Caco-2 (cell line): Measurements from ENCODE around the gene CNTN5. TPM values are rescaled to one million over a fixed set of nuclear protein-coding genes. Genes with fewer than 3 reads are reported as not detected.

Source experiments
- BruUV-seq: library from RNA; stranded (reverse); fragments of 400-500 nt; replicated peaks from 2 replicates; lab custom pipeline; 2021; lab: Mats Ljungman, UMichigan
- CTCF ChIA-PET: fragments of 300-600 bp; sonication (Branson Sonifier 250); formaldehyde crosslinking; loops from one replicate; lab custom pipeline; 2022; ENCODE audit warnings: antibody characterized with exemption; lab: Charles Lee
- POLR2A ChIA-PET: fragments of 300-600 bp; sonication (Branson Sonifier 250); formaldehyde crosslinking; loops from one replicate; lab custom pipeline; 2022; ENCODE audit warnings: antibody characterized with exemption; lab: Charles Lee
- DNase-seq, 2 experiments: peaks; one replicate each; pipeline versions ENCODE4 v3.0.0 to v3.0.0-alpha.2; 2020 to 2022
- H3K27me3 ChIP-seq: replicated peaks from 2 replicates; pipeline ENCODE4 v1.6.0; 2011; ENCODE audit warnings: low read length; ENCODE audit not compliant: control insufficient read depth, insufficient read depth
- H3K36me3 ChIP-seq: 2 replicates; pipeline ENCODE4 v1.5.1; 2011; ENCODE audit warnings: low read length; ENCODE audit not compliant: control insufficient read depth, insufficient read depth
- H3K4me1 ChIP-seq: fragments of 250-450 bp; sonication (Bioruptor Pico); 2 replicates; pipeline ENCODE4 v1.5.1; 2020; ENCODE audit warnings: mild to moderate bottlenecking
- H3K4me3 ChIP-seq: 2 replicates; pipeline ENCODE4 v1.5.1; 2011; ENCODE audit warnings: low read depth, mild to moderate bottlenecking, control low read depth, low read length
- H3K9me3 ChIP-seq: fragments of 250-450 bp; sonication (Bioruptor Pico); 2 replicates; pipeline ENCODE4 v1.5.1; 2020; ENCODE audit warnings: mild to moderate bottlenecking, moderate library complexity
- H3K27ac Mint-ChIP-seq: one replicate; pipeline ENCODE4 v1.8.0; 2022; ENCODE audit warnings: mixed read lengths; ENCODE audit not compliant: unreplicated experiment
- H3K27me3 Mint-ChIP-seq: one replicate; pipeline ENCODE4 v1.8.0; 2022; ENCODE audit warnings: mixed read lengths; ENCODE audit not compliant: insufficient read depth, unreplicated experiment
- H3K36me3 Mint-ChIP-seq: one replicate; pipeline ENCODE4 v1.8.0; 2022; ENCODE audit warnings: mild to moderate bottlenecking, mixed read lengths; ENCODE audit not compliant: insufficient read depth, unreplicated experiment
- H3K4me1 Mint-ChIP-seq: one replicate; pipeline ENCODE4 v1.8.0; 2022; ENCODE audit warnings: low read depth, mixed read lengths; ENCODE audit not compliant: unreplicated experiment
- H3K4me3 Mint-ChIP-seq: one replicate; pipeline ENCODE4 v1.8.0; 2022; ENCODE audit warnings: mild to moderate bottlenecking, moderate library complexity, mixed read lengths; ENCODE audit not compliant: unreplicated experiment
- H3K9me3 Mint-ChIP-seq: one replicate; pipeline ENCODE4 v1.8.0; 2022; ENCODE audit warnings: mixed read lengths; ENCODE audit not compliant: unreplicated experiment
- CTCF ChIP-seq, 2 experiments: fragments of 200-600 bp in 1 of 2; IDR thresholded peaks; 1 replicate in 1 of 2; 2 replicates in 1 of 2; pipeline versions ENCODE4 v1.5.1 to v1.8.0; 2011 to 2022; ENCODE audit warnings: antibody characterized with exemption in 1 of 2, control low read depth in 1 of 2, inconsistent platforms in 1 of 2, low read depth in 1 of 2, low read length in 1 of 2, mild to moderate bottlenecking in 1 of 2, moderate library complexity in 1 of 2; ENCODE audit not compliant: insufficient read depth in 1 of 2, severe bottlenecking in 1 of 2, unreplicated experiment in 1 of 2
- intact Hi-C: fragments of 100-400 bp; cut with micrococcal nuclease; formaldehyde crosslinking; loops from one replicate; pipeline ENCODE4 v1.10.0; 2022; ENCODE audit not compliant: unreplicated experiment
- total RNA-seq: library from RNA; stranded (reverse); gene quantifications from 2 replicates; pipeline ENCODE4 v1.2.3, GENCODE V29; 2022

Gene CNTN5
- total RNA-seq, 1 experiment from 2014 or later, result 1.00 TPM

GRCh38 chr11:99080154-99080553 lies 59.4 kb downstream of the CNTN5 start:
- Mint-ChIP-seq H3K36me3 (no peaks in the 10 kb centered on the region), H3K27ac (no peak overlapping the region), H3K27me3 (peaks cover 3% of the 10 kb centered on the region), H3K4me3 (no peak overlapping the region), H3K9me3 (no peaks in the 10 kb centered on the region), H3K4me1 (no peaks in the 10 kb centered on the region)
- TF ChIP-seq CTCF (IDR thresholded peaks at IDR 0.05; ENCODE audit: insufficient read depth in 1 of 2, low read depth in 1 of 2, low read length in 1 of 2, severe bottlenecking in 1 of 2, unreplicated experiment in 1 of 2), result no peak
- H3K9me3 ChIP-seq, result no peaks in the 10 kb centered on the region
- peaks cover 1% of the 10 kb centered on the region; the same call in 1 of the 2 replicates for H3K27me3 ChIP-seq
- CTCF ChIA-PET, result no interaction called here
- H3K4me3 ChIP-seq, result no peak overlapping the region
- H3K36me3 ChIP-seq, result no peaks in the 10 kb centered on the region
- intact Hi-C loops, result no loop called here
- DNase-seq, result no peak
- H3K4me1 ChIP-seq, result no peaks in the 10 kb centered on the region
- POLR2A ChIA-PET, result no interaction called here
- BruUV-seq, result no TSS peak

GRCh38 chr11:99098258-99098657 lies 77.5 kb downstream of the CNTN5 start:
- Mint-ChIP-seq H3K27me3 (no peaks in the 10 kb centered on the region), H3K4me3 (no peak overlapping the region), H3K36me3 (no peaks in the 10 kb centered on the region), H3K9me3 (peaks cover 26% of the 10 kb centered on the region), H3K27ac (no peak overlapping the region), H3K4me1 (no peaks in the 10 kb centered on the region)
- no peak for DNase-seq
- Histone ChIP-seq H3K9me3 (no peaks in the 10 kb centered on the region; the same call in 1 of the 2 replicates), H3K4me1 (no peaks in the 10 kb centered on the region), H3K27me3 (no peaks in the 10 kb centered on the region), H3K36me3 (no peaks in the 10 kb centered on the region), H3K4me3 (no peak overlapping the region)
- CTCF ChIA-PET, result no interaction called here
- no peak for TF ChIP-seq CTCF (IDR thresholded peaks at IDR 0.05; ENCODE audit: insufficient read depth in 1 of 2, low read depth in 1 of 2, low read length in 1 of 2, severe bottlenecking in 1 of 2, unreplicated experiment in 1 of 2)
- POLR2A ChIA-PET, result no interaction called here
- BruUV-seq, result no TSS peak
- intact Hi-C loops, result no loop called here

GRCh38 chr11:99098751-99099150 lies 78.0 kb downstream of the CNTN5 start:
- Mint-ChIP-seq H3K4me1 (no peaks in the 10 kb centered on the region), H3K9me3 (peaks cover 26% of the 10 kb centered on the region), H3K27me3 (no peaks in the 10 kb centered on the region), H3K27ac (no peak overlapping the region), H3K4me3 (no peak overlapping the region), H3K36me3 (no peaks in the 10 kb centered on the region)
- no peaks in the 10 kb centered on the region for H3K27me3 ChIP-seq
- DNase-seq, result no peak
- no peak overlapping the region for H3K4me3 ChIP-seq
- no peaks in the 10 kb centered on the region for H3K36me3 ChIP-seq
- no peak for TF ChIP-seq CTCF (IDR thresholded peaks at IDR 0.05; ENCODE audit: insufficient read depth in 1 of 2, low read depth in 1 of 2, low read length in 1 of 2, severe bottlenecking in 1 of 2, unreplicated experiment in 1 of 2)
- no peaks in the 10 kb centered on the region for H3K4me1 ChIP-seq
- BruUV-seq, result no TSS peak
- CTCF ChIA-PET, result no interaction called here
- POLR2A ChIA-PET, result no interaction called here
- intact Hi-C loops, result no loop called here
- H3K9me3 ChIP-seq, result no peaks in the 10 kb centered on the region; the same call in 1 of the 2 replicates
